Measurements from ENCODE around the gene SLC25A41. TPM values are rescaled to one million over a fixed set of nuclear protein-coding genes. Genes with fewer than 3 reads are reported as not detected.
"Not testable (repeated sequence)": the region's sequence is repeated elsewhere in the genome, so short reads cannot be mapped to it uniquely, and the experiment has no call there.

SLC25A41 gene
- total RNA-seq, 1 donor, result not detected

DNA sequence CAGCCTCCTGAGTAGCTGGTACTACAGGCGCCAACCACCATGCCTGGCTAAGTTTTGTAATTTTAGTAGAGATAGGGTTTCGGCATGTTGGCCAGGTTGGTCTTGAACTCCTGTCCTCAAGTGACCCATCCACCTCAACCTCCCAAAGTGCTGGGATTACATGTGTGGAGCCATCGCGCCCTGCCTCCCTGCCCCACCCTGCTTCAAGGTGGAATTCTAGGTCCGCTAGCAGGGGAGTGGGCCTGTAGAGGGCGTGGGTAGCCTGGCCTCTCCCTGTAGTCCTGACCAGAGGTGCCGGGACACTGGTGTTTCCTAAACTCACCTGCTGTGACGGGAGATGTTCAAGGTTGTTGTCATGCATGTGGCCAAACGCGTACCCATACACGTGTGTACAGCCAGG, 398 bp downstream of the SLC25A41 start:
- Histone ChIP-seq H3K27ac (ENCODE audit: low read depth, low read length) (no peak overlapping the region), H3K27me3 (ENCODE audit: insufficient read depth, low read length) (peaks cover 2% of the 10 kb centered on the region), H3K4me1 (ENCODE audit: insufficient read depth, low read length) (no peaks in the 10 kb centered on the region), H4K20me1 (ENCODE audit: insufficient read depth, low read length) (no peaks in the 10 kb centered on the region), H3K36me3 (ENCODE audit: insufficient read depth, low read length) (no peaks in the 10 kb centered on the region), H3K4me3 (ENCODE audit: insufficient read depth, low read length) (no peak overlapping the region), H3K4me2 (ENCODE audit: insufficient read depth, low read length) (no peak overlapping the region), H3K79me2 (ENCODE audit: insufficient read depth, low read length) (no peaks in the 10 kb centered on the region), H2AFZ (ENCODE audit: low read length) (no peak overlapping the region), H3K9me3 (ENCODE audit: low read depth, low read length) (no peaks in the 10 kb centered on the region)
- DNase-seq (ENCODE audit: insufficient read length, low spot score, missing footprints), result no peak
- TF ChIP-seq, protein P1, sequence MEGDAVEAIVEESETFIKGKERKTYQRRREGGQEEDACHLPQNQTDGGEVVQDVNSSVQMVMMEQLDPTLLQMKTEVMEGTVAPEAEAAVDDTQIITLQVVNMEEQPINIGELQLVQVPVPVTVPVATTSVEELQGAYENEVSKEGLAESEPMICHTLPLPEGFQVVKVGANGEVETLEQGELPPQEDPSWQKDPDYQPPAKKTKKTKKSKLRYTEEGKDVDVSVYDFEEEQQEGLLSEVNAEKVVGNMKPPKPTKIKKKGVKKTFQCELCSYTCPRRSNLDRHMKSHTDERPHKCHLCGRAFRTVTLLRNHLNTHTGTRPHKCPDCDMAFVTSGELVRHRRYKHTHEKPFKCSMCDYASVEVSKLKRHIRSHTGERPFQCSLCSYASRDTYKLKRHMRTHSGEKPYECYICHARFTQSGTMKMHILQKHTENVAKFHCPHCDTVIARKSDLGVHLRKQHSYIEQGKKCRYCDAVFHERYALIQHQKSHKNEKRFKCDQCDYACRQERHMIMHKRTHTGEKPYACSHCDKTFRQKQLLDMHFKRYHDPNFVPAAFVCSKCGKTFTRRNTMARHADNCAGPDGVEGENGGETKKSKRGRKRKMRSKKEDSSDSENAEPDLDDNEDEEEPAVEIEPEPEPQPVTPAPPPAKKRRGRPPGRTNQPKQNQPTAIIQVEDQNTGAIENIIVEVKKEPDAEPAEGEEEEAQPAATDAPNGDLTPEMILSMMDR (IDR thresholded peaks at IDR 0.05; ENCODE audit: extremely low read depth, low read depth, low read length), result no peak

DNA sequence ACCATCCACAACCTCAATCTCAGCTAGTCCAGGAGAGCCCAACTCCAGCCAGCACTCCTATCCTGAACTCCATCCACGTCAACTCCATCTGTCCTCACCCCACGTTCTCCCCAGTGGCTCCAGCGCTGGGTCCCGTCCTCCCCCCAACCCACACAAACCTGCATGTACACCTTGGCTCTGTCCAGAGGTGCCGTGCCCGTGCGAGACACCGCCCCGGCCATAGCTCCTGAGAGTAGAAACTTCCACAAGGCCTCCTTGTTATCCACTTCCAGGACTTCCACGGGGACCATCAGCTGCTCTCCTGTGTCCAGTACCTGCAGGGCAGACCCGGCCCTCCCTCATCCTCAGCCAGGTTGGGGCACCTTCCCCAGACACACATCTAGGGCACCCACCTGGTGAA, 1.7 kb downstream of the SLC25A41 start:
- no peak overlapping the region for H3K4me2 ChIP-seq (ENCODE audit: insufficient read depth, low read length)
- no peak overlapping the region for H2AFZ ChIP-seq (ENCODE audit: low read length)
- no peaks in the 10 kb centered on the region for H3K9me3 ChIP-seq (ENCODE audit: low read depth, low read length)
- no peak for DNase-seq (ENCODE audit: insufficient read length, low spot score, missing footprints)
- no peaks in the 10 kb centered on the region for H3K36me3 ChIP-seq (ENCODE audit: insufficient read depth, low read length)
- no peaks in the 10 kb centered on the region for H3K79me2 ChIP-seq (ENCODE audit: insufficient read depth, low read length)
- no peak overlapping the region for H3K4me3 ChIP-seq (ENCODE audit: insufficient read depth, low read length)
- H3K27me3 ChIP-seq (ENCODE audit: insufficient read depth, low read length), result peaks cover 2% of the 10 kb centered on the region
- TF ChIP-seq, protein P1 (IDR thresholded peaks at IDR 0.05; ENCODE audit: extremely low read depth, low read depth, low read length), result no peak
- H3K4me1 ChIP-seq (ENCODE audit: insufficient read depth, low read length), result no peaks in the 10 kb centered on the region
- no peaks in the 10 kb centered on the region for H4K20me1 ChIP-seq (ENCODE audit: insufficient read depth, low read length)
- no peak overlapping the region for H3K27ac ChIP-seq (ENCODE audit: low read depth, low read length)

DNA sequence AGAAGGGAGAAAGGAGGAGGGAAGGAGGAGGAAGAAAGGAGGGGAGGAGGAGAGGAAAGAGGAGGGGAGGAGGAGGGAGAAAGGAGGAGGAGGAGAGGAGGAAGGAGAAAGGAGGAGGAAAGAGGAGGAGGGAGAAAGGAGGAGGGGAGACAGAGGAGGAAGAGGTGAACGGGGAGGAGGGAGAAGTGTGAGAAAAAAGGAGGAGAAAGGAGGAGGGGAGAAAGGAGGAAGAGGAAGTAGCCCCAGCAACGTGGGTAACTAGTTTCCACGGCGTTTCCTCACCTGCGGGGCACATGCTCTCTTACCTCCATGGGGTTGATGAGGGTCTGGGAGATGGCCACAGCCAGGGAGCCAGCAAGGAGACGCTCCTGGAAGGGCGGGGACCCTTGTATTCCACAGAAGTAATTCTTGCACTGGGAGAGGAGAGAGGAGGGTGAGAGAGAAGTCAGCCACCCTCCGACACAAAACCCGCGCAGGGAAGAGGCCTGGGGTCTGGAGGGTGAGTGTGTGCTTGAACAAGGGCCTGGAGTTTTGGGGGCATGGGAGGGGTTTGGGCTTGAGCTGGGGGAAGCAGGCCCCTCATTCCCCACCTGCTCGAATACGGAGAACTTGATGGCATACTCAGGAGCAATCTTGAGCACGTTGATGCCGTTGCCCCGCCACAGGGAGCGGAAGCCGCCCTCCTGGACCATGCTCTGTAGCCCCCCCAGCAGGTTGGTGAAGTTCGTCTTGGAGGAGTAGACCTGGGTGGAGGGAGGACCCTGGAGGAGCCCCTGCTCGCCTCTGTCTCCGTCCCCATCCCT, 3.9 kb downstream of the SLC25A41 start:
- peak; percentile 51 for DNase-seq (ENCODE audit: insufficient read length, low spot score, missing footprints)
- no peaks in the 10 kb centered on the region for H3K79me2 ChIP-seq (ENCODE audit: insufficient read depth, low read length)
- H3K9me3 ChIP-seq (ENCODE audit: low read depth, low read length), result no peaks in the 10 kb centered on the region
- H3K4me3 ChIP-seq (ENCODE audit: insufficient read depth, low read length), result no peak overlapping the region
- H3K27ac ChIP-seq (ENCODE audit: low read depth, low read length), result no peak overlapping the region
- no peak overlapping the region for H3K4me2 ChIP-seq (ENCODE audit: insufficient read depth, low read length)
- H2AFZ ChIP-seq (ENCODE audit: low read length), result no peak overlapping the region
- H3K36me3 ChIP-seq (ENCODE audit: insufficient read depth, low read length), result no peaks in the 10 kb centered on the region
- H4K20me1 ChIP-seq (ENCODE audit: insufficient read depth, low read length), result no peaks in the 10 kb centered on the region
- TF ChIP-seq, protein P1 (IDR thresholded peaks at IDR 0.05; ENCODE audit: extremely low read depth, low read depth, low read length), result no peak
- H3K27me3 ChIP-seq (ENCODE audit: insufficient read depth, low read length), result peaks cover 2% of the 10 kb centered on the region
- H3K4me1 ChIP-seq (ENCODE audit: insufficient read depth, low read length), result no peaks in the 10 kb centered on the region

DNA sequence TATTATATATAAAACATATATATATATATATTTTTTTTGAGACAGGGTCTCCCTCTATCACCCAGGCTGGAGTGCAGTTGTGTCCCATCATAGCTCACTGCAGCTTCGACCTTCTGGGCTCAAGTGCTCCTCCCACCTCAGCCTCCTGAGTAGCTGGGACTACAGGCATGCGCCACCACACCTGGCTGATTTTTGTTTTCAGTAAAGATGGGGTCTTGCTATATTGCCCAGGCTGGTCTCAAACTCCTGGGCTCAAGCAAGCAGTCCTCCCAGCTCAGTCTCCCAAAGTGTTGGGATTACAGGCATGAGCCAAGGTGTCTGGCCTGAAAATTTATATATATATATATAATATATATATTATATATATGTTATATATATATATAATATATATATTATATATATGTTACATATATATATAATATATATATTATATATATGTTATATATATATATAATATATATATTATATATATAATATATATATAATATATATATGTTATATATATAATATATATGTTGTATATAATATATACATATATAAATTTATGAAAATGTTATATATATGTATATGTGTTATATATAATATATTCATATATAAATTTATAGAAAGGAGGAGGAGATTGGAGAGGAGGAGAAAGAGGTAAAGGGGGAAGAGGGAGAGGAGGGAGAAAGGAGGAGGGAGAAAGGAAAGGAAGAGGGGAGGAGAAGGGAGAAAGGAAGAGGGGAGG, 4.7 kb downstream of the SLC25A41 start:
- not testable (repeated sequence) for DNase-seq (ENCODE audit: insufficient read length, low spot score, missing footprints); H3K4me1 ChIP-seq (ENCODE audit: insufficient read depth, low read length); H3K36me3 ChIP-seq (ENCODE audit: insufficient read depth, low read length); H3K27me3 ChIP-seq (ENCODE audit: insufficient read depth, low read length); H4K20me1 ChIP-seq (ENCODE audit: insufficient read depth, low read length); H3K79me2 ChIP-seq (ENCODE audit: insufficient read depth, low read length); H3K4me3 ChIP-seq (ENCODE audit: insufficient read depth, low read length); H2AFZ ChIP-seq (ENCODE audit: low read length); H3K9me3 ChIP-seq (ENCODE audit: low read depth, low read length); H3K27ac ChIP-seq (ENCODE audit: low read depth, low read length); H3K4me2 ChIP-seq (ENCODE audit: insufficient read depth, low read length)

Measured in osteoblast (primary cell).